ENCODE measurements around the gene ASNSD1. TPM values are rescaled to one million over a fixed set of nuclear protein-coding genes. Genes with fewer than 3 reads are reported as not detected.

The ASNSD1 gene
- total RNA-seq (83.3 TPM), polyA plus RNA-seq (34.1 TPM)

- Histone ChIP-seq H3K4me1 (ENCODE audit: insufficient read depth) (peaks cover 3% of the 10 kb centered on the region), H3K4me3 (ENCODE audit: low read depth, low read length) (peak within 1 kb of the TSS; percentile 66), H3K36me3 (ENCODE audit: insufficient read depth) (no peaks in the 10 kb centered on the region), H3K27ac (ENCODE audit: low read depth) (peak within 1 kb of the TSS; percentile 86)
- under 1% methylated on average over 46 of the region's 46 CpGs for WGBS
- DNase-seq (ENCODE audit: extremely low spot score) = peak; percentile 99
Measured at GRCh38 chr2:189661148-189661956, at the start of gene ASNSD1. Gene ASNSD1, plus strand, starts transcription at chr2:189661459. Its CDS starts 4,674 bp downstream, at chr2:189666133.

DNA sequence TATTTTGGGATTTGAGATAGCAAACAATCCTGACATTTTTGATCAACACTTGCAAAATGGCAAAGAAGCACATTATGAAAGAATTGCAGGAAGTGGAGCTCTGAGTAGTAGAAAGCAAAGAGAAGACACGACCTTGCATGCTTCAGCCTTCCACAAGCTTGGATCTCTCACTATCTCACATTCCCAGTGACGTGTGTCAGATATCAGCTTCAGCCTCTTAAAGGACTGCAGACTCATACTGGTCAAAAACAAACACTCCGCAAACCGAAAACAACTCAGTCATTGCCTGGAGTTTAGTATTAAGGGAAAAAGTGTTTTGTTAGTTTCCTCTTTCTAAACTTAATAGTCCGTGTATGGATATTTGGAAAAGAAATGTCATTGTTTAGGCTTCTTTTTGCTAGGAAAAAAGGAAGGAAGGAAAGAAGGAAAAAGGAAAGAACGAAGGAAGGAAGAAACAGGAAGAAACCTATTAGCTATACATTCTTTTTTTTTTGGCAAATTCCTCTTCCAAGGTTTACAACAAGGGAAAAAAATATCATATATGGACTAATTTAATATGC, 48.1 kb upstream of the ASNSD1 start:
- 8% methylated on average over 6 of the region's 6 CpGs for WGBS
- DNase-seq (ENCODE audit: extremely low spot score) = no peak
- peak overlapping the region; percentile 59 for H3K27ac ChIP-seq (ENCODE audit: low read depth)

GRCh38 chr2:189613650-189614420, 47.4 kb upstream of the ASNSD1 start:
- Histone ChIP-seq H3K4me3 (ENCODE audit: low read depth, low read length) (no peak overlapping the region), H3K27ac (ENCODE audit: low read depth) (no peak overlapping the region), H3K36me3 (ENCODE audit: insufficient read depth) (no peaks in the 10 kb centered on the region), H3K4me1 (ENCODE audit: insufficient read depth) (no peaks in the 10 kb centered on the region)
- WGBS = 35% methylated on average over 2 of the region's 2 CpGs
- no peak for DNase-seq (ENCODE audit: extremely low spot score)

More for the DNA sequence above, 48.1 kb upstream of the ASNSD1 start:
- H3K4me1 ChIP-seq (ENCODE audit: insufficient read depth) = no peaks in the 10 kb centered on the region
- H3K4me3 ChIP-seq (ENCODE audit: low read depth, low read length) = no peak overlapping the region
- no peaks in the 10 kb centered on the region for H3K36me3 ChIP-seq (ENCODE audit: insufficient read depth)

DNA sequence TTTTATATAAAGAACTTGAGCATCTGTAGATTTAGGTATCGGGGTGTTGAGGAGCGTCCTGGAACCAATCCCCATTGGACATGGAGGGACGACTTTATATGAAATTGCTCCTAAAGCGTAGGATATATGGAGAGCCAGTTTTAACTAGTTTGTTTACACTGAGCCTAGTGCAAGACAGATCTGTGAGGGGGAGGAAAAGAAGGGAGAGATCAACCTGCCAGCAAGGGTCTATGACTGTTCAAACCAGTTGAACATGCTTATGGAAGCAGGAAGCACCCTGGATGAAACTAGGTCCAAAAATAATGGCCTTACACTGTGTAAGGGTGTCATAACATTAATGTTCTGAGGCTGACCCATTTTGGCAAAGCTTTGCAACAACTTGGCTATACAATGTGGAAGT, 46.7 kb upstream of the ASNSD1 start:
- no peak for DNase-seq (ENCODE audit: extremely low spot score)
- WGBS = 64% methylated on average over 4 of the region's 4 CpGs
- Histone ChIP-seq H3K27ac (ENCODE audit: low read depth) (no peak overlapping the region), H3K4me1 (ENCODE audit: insufficient read depth) (no peaks in the 10 kb centered on the region), H3K4me3 (ENCODE audit: low read depth, low read length) (no peak overlapping the region), H3K36me3 (ENCODE audit: insufficient read depth) (no peaks in the 10 kb centered on the region)

- no peak for DNase-seq (ENCODE audit: extremely low spot score)
- H3K36me3 ChIP-seq (ENCODE audit: insufficient read depth) = no peaks in the 10 kb centered on the region
- no peak overlapping the region for H3K4me3 ChIP-seq (ENCODE audit: low read depth, low read length)
- no peaks in the 10 kb centered on the region for H3K4me1 ChIP-seq (ENCODE audit: insufficient read depth)
- 0% methylated on average over 1 of the region's 1 CpG for WGBS
- H3K27ac ChIP-seq (ENCODE audit: low read depth) = no peak overlapping the region
Measured at GRCh38 chr2:189618197-189618596, 43.1 kb upstream of the ASNSD1 start.

DNA sequence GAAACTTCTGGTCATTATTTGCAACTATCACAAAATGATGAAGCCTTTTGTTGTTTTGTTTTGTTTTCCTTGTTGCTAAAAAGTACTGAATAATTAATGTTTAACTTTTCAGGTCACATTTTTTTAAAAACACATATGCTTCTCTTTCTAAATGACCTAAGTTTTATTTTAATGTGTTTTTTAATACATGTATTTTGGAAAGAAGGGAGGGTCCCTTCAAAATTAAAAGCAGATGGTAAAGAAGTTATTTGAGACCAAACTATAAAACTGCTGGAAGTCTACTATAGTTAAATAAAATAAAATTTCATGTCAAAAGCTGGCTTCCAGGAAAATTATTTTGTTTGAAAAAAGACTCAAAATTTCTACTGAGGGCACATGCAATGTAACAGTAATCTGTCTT, 39.5 kb upstream of the ASNSD1 start:
- Histone ChIP-seq H3K27ac (ENCODE audit: low read depth) (no peak overlapping the region), H3K4me3 (ENCODE audit: low read depth, low read length) (no peak overlapping the region), H3K4me1 (ENCODE audit: insufficient read depth) (no peaks in the 10 kb centered on the region), H3K36me3 (ENCODE audit: insufficient read depth) (no peaks in the 10 kb centered on the region)
- DNase-seq (ENCODE audit: extremely low spot score) = no peak

DNA sequence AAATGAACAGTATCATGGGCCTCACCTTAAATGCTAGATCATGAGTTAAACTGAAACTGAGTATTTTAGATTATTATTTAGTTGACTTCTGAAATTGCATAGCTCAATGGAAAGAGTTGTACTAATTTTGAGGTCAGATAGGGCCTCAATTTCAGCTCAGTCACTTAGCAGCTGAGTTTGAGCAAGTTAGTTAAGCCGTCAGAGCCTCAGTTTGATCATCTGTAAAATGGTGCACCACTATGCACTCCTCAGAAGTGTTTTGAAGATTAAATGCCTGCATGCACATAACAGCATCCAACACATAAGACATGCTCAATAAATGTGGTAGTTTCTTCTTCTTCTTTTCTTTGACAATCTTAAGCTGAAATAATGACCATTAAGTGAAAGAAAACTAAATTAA, 38.2 kb upstream of the ASNSD1 start:
- Histone ChIP-seq H3K27ac (ENCODE audit: low read depth) (no peak overlapping the region), H3K4me1 (ENCODE audit: insufficient read depth) (no peaks in the 10 kb centered on the region), H3K4me3 (ENCODE audit: low read depth, low read length) (no peak overlapping the region), H3K36me3 (ENCODE audit: insufficient read depth) (no peaks in the 10 kb centered on the region)
- 95% methylated on average over 1 of the region's 1 CpG for WGBS
- no peak for DNase-seq (ENCODE audit: extremely low spot score)

- H3K36me3 ChIP-seq (ENCODE audit: insufficient read depth) = no peaks in the 10 kb centered on the region
- H3K27ac ChIP-seq (ENCODE audit: low read depth) = no peak overlapping the region
- 83% methylated on average over 3 of the region's 3 CpGs for WGBS
- no peak for DNase-seq (ENCODE audit: extremely low spot score)
- H3K4me1 ChIP-seq (ENCODE audit: insufficient read depth) = no peaks in the 10 kb centered on the region
- H3K4me3 ChIP-seq (ENCODE audit: low read depth, low read length) = no peak overlapping the region
Measured at GRCh38 chr2:189624648-189625355, 36.5 kb upstream of the ASNSD1 start.

DNA sequence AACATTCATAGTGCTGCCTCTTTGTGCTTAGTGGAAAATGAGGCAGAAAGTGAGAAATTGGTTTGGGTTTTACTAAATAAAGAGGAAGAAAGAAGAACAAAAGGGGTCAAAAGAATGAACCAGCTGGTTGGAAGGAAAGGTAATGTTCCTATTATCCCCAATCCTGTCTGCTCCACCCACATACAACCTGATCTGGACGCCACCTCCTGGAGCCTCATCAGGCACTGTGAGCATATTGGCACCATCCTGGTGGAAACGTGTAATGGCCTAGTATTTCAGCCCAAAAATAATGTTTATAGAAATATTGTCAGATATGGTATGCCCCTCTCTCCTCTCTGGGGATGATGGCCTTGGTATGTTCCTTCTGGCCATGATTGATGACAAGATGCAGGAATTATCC, 35.6 kb upstream of the ASNSD1 start:
- Histone ChIP-seq H3K36me3 (ENCODE audit: insufficient read depth) (no peaks in the 10 kb centered on the region), H3K4me3 (ENCODE audit: low read depth, low read length) (no peak overlapping the region), H3K27ac (ENCODE audit: low read depth) (no peak overlapping the region), H3K4me1 (ENCODE audit: insufficient read depth) (no peaks in the 10 kb centered on the region)
- no peak for DNase-seq (ENCODE audit: extremely low spot score)
- WGBS = 91% methylated on average over 2 of the region's 2 CpGs

GRCh38 chr2:189627789-189628188, 33.5 kb upstream of the ASNSD1 start:
- Histone ChIP-seq H3K27ac (ENCODE audit: low read depth) (no peak overlapping the region), H3K36me3 (ENCODE audit: insufficient read depth) (no peaks in the 10 kb centered on the region), H3K4me1 (ENCODE audit: insufficient read depth) (no peaks in the 10 kb centered on the region), H3K4me3 (ENCODE audit: low read depth, low read length) (no peak overlapping the region)
- DNase-seq (ENCODE audit: extremely low spot score) = no peak
- WGBS = 90% methylated on average over 1 of the region's 1 CpG

GRCh38 chr2:189628817-189629530, 32.3 kb upstream of the ASNSD1 start:
- Histone ChIP-seq H3K36me3 (ENCODE audit: insufficient read depth) (no peaks in the 10 kb centered on the region), H3K4me3 (ENCODE audit: low read depth, low read length) (no peak overlapping the region), H3K4me1 (ENCODE audit: insufficient read depth) (no peaks in the 10 kb centered on the region), H3K27ac (ENCODE audit: low read depth) (no peak overlapping the region)
- 94% methylated on average over 9 of the region's 9 CpGs for WGBS
- DNase-seq (ENCODE audit: extremely low spot score) = no peak

GRCh38 chr2:189629531-189630453, 31.5 kb upstream of the ASNSD1 start:
- 49% methylated on average over 10 of the region's 10 CpGs for WGBS
- no peaks in the 10 kb centered on the region for H3K4me1 ChIP-seq (ENCODE audit: insufficient read depth)
- H3K4me3 ChIP-seq (ENCODE audit: low read depth, low read length) = no peak overlapping the region
- no peak overlapping the region for H3K27ac ChIP-seq (ENCODE audit: low read depth)
- no peaks in the 10 kb centered on the region for H3K36me3 ChIP-seq (ENCODE audit: insufficient read depth)
- DNase-seq (ENCODE audit: extremely low spot score) = peak; percentile 42
